NCI-H2227 (cell line): Measurements from ENCODE around the gene TMEM140.
"Not testable (repeated sequence)": the region's sequence is repeated elsewhere in the genome, so short reads cannot be mapped to it uniquely, and the experiment has no call there.

Experiments
- DNase-seq: peaks from one replicate; lab custom pipeline; 2025; ENCODE audit not compliant: unreplicated experiment; lab: John Stamatoyannopoulos, UW

TMEM140 gene

DNA sequence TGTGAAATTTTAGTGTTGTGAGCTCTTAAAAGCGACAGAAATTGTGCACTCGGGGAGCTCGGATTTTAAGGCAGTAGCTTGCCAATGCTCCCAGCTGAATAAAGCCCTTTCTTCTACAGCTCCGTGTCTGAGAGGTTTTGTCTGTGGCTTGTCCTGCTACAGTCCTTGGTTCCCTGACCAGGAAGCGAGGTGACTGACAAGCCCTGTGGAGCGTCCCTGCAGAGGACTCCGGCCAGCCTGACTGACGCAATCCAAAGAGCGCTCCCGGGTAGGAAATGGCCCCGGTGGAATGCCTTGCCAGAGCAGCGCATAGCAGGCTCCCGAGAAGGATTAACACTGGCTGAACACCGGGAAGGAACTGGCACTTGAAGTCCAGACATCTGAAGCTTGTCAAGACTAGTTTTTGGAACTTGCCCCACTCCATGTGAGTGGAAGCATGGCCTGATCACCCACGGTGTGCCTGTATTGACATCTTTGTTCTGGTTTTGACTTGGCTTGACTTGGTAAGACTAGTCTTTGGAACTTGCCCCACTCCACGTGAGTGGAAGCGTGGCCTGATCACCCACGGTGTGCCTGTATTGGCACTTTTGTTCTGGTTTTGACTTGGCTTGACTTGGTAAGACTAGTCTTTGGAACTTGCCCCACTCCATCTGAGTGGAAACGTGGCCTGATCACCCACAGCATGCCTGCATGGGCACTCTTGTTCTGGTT is 23.9 kb downstream of the TMEM140 start:
- DNase-seq: not testable (repeated sequence)

GRCh38 chr7:135173916-135174315 is 26.0 kb downstream of the TMEM140 start:
- not testable (repeated sequence) for DNase-seq

DNA sequence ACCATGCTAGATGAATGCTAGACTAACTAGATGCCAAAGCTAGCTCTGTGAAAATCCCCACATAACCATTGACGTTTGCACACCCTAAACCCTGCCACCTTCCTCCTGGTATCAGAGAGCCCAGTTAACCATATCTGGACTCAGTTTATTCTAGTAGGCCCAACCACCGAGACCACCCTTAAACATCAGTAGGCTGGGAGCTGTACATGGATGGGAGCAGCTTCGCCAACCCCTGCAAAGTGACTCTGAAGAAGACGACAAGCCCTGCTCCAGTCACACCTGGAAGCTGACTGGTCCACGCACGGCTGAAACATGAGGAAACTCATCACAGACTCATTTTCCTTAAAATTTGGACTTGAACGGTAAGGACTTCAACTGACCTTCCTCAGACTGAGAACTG is 27.1 kb downstream of the TMEM140 start:
- DNase-seq: no peak

DNA sequence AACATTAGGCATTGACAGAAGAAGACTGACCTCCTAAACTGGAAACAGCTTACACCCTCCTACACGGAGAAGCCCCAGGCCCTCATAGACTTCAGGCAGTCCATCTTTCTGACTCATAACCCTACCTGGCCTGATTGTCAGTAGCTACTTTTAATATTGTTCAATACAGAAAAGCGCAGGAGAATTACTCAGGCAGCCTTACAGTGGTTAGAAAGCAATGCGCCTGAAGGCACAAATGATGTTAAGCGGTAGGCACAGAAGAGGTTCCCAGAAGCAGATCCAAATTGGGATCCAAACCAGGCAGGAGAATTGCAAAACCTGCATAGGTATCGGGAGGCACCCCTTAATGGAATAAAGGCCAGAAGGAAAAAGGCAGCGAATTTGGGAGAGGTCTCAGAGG is 28.1 kb downstream of the TMEM140 start:
- DNase-seq: no peak

DNA sequence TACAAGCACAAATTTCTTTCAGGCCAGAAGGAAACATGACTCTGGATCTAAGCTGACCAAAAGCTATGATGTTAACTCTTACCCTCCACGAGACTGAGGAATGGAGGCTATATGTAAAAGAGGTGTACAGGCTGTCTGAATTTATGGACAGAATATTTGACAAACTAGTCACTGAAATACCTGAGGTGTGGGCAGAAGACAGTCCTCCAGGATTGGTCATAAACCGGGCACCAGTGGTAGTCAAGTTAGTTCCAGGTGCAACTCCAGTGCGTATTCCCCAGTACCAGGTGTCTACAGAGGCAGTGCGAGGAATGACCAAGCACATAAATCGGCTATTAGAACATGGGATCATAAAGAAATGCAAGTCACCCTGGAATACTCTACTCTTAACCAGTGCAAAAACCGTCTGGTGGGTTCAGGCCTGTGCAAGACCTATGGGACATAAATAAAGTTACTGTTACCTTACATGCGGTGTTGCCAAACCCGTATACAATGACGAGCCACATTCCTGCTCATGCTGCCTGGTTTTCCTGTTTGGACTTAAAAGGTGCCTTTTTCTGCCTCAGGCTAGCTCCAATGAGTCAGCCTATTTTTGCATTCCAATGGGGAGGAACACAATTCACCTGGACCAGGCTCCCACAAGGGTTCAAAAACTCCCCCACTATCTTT is 29.3 kb downstream of the TMEM140 start:
- no peak for DNase-seq

DNA sequence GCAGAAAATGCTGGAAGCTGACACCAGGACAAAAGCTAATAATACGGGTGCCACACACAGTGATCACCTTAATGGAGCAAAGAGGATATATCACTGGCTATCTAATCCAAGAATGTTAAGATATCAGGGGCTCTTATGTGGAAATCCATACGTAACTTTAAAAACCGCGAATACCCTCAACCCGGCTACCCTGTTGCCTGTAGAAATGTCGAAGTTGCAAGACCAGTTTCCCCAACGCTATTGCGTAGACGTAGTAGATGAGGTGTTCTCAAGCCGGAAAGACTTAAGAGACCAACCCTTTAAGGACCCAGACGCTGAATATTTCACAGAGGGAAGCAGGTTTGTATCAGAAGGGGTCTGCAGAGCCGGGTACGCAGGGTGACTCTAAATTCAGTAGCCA is 30.5 kb downstream of the TMEM140 start:
- no peak for DNase-seq

GRCh38 chr7:135179321-135179925 is 31.6 kb downstream of the TMEM140 start:
- DNase-seq: no peak

DNA sequence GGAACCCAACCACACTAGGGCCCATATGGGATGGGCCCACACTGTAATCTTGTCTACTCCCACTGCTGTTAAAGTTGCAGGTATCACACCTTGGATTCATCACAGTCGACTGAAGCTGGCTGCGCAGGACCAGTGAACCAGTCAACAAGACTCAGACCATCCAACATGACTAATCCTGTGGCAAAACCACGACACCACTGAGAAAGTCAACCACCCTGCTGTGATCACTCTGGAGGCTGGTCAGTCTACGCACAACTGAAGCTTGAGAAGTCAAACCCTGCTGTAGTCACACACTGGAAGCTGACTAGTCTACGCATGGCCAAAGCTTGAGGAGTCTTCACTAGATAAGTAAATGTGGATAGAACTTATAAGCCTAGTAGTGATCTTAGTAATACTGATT is 32.2 kb downstream of the TMEM140 start:
- no peak for DNase-seq

GRCh38 chr7:135181261-135181928 is 33.5 kb downstream of the TMEM140 start:
- DNase-seq: no peak

- no peak for DNase-seq
Measured at GRCh38 chr7:135181929-135182678, 34.2 kb downstream of the TMEM140 start.

DNA sequence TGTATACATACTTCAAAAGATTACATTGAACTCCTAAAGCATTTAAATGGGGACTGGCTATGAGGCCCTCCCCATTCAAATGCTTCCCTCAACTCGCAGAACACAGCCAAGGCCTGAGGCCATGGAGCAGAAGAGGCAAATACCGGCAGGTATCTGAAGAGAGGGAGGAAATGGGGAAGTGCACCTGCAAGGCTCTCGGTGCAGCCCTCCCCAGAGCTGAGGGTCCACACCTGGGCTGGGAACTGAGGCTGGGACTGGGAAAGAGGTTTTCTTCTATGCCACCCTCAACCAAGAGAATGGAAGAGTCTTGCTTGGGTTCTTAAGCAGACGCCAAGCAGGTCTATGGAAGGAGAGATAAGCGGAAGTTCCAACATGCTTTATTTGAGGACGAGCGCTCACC is 35.6 kb downstream of the TMEM140 start:
- DNase-seq: no peak

GRCh38 chr7:135184254-135184841 is 36.5 kb downstream of the TMEM140 start:
- DNase-seq: no peak

GRCh38 chr7:135185471-135186260 is 37.8 kb downstream of the TMEM140 start:
- DNase-seq: no peak

GRCh38 chr7:135186261-135186540 is 38.3 kb downstream of the TMEM140 start:
- DNase-seq: no peak

- DNase-seq: no peak
Measured at GRCh38 chr7:135186841-135187253, 39.0 kb downstream of the TMEM140 start.

DNA sequence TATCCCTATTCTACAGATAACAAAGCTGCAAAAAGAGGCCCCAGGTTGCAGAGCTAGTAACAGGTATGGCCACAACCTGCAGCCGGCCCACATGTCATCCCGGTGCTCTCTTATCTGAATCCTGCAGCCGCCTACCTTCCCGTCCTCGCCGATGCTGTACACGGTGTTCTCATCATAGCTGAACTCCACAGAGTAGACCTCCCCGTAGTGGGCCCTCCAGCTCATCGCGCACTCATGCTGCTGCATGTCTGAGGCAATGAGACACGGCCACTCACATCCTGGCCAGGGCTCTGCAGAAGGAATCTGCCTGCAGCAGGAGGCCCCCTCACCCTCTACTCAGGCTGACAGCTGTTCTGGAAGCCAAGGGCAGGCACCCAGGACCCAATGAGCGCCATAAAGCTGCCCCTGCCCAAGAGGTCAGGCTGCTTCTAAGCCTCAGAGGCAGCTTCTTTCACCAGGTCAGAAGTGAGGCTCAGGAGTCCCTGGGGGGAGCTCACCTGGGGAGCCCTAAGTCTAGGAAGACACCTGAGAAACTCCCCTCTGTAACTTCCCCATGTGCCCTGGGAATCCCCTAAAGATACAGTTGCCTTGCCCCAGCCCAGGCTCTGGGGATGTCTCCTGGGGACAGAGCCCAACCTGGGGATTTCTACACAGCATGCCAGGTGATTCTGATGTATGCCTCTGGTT is 40.6 kb downstream of the TMEM140 start:
- DNase-seq: no peak

GRCh38 chr7:135189221-135189662 is 41.4 kb downstream of the TMEM140 start:
- DNase-seq: no peak

- DNase-seq: no peak
Measured at GRCh38 chr7:135189961-135190360, 42.1 kb downstream of the TMEM140 start.

GRCh38 chr7:135190703-135191102 is 42.8 kb downstream of the TMEM140 start:
- no peak for DNase-seq
